HK-2 (cell line): ENCODE results near the gene IMMP2L.
"Not testable (repeated sequence)": the region's sequence is repeated elsewhere in the genome, so short reads cannot be mapped to it uniquely, and the experiment has no call there.

Experiments used
- DNase-seq: peaks from one replicate; pipeline ENCODE4 v3.0.0-alpha.2; 2018; ENCODE audit not compliant: unreplicated experiment

Gene IMMP2L

GRCh38 chr7:111561904-111562732 lies at the start of gene IMMP2L:
Gene IMMP2L, minus strand, starts transcription at chr7:111562492.
- peak; percentile 87 for DNase-seq

GRCh38 chr7:111609483-111610254 lies 47.4 kb upstream of the IMMP2L start:
- not testable (repeated sequence) for DNase-seq

GRCh38 chr7:111607621-111608020 lies 45.3 kb upstream of the IMMP2L start:
- no peak for DNase-seq

- no peak for DNase-seq
Observed at GRCh38 chr7:111605246-111605645, 43.0 kb upstream of the IMMP2L start.

GRCh38 chr7:111600091-111600490 lies 37.8 kb upstream of the IMMP2L start:
- DNase-seq = no peak

GRCh38 chr7:111595780-111596179 lies 33.5 kb upstream of the IMMP2L start:
- no peak for DNase-seq

GRCh38 chr7:111594602-111595001 lies 32.3 kb upstream of the IMMP2L start:
- DNase-seq = no peak

- no peak for DNase-seq
Observed at GRCh38 chr7:111593343-111593742, 31.1 kb upstream of the IMMP2L start.

GRCh38 chr7:111588065-111588433 lies 25.8 kb upstream of the IMMP2L start:
- no peak for DNase-seq

- DNase-seq = no peak
Observed at GRCh38 chr7:111587410-111588064, 25.2 kb upstream of the IMMP2L start.

GRCh38 chr7:111586711-111587409 lies 24.6 kb upstream of the IMMP2L start:
- DNase-seq = no peak

- DNase-seq = not testable (repeated sequence)
Observed at GRCh38 chr7:111581784-111582488, 19.6 kb upstream of the IMMP2L start.

GRCh38 chr7:111581207-111581606 lies 18.9 kb upstream of the IMMP2L start:
- DNase-seq = not testable (repeated sequence)

GRCh38 chr7:111578754-111579153 lies 16.5 kb upstream of the IMMP2L start:
- no peak for DNase-seq

- DNase-seq = no peak
Observed at GRCh38 chr7:111571720-111572119, 9.4 kb upstream of the IMMP2L start.

GRCh38 chr7:111568870-111569462 lies 6.7 kb upstream of the IMMP2L start:
- DNase-seq = no peak

- DNase-seq = no peak
Observed at GRCh38 chr7:111568419-111568818, 6.1 kb upstream of the IMMP2L start.

- DNase-seq = no peak
Observed at GRCh38 chr7:111564078-111564477, 1.8 kb upstream of the IMMP2L start.

- DNase-seq = no peak
Observed at GRCh38 chr7:111561654-111561903, 713 bp downstream of the IMMP2L start.

GRCh38 chr7:111560773-111561653 lies 1.3 kb downstream of the IMMP2L start:
- no peak for DNase-seq
